Bronchial epithelial cell (primary cell): ENCODE results near the gene THBS2. TPM values are rescaled to one million over a fixed set of nuclear protein-coding genes. Genes with fewer than 3 reads are reported as not detected.

Experiments used
- DNase-seq: peaks from one replicate; pipeline ENCODE4 v3.0.0-alpha.2; 2010; ENCODE audit warnings: low read depth
- FAIRE-seq: peaks from 2 replicates; lab custom pipeline; 2011; peaks lifted over from hg19 to GRCh38; lab: Jason Lieb, UNC
- H3K27me3 ChIP-seq: 2 replicates; pipeline ENCODE4 v1.5.1; 2011; ENCODE audit warnings: low read length; ENCODE audit not compliant: control insufficient read depth, insufficient read depth
- H3K36me3 ChIP-seq: 2 replicates; pipeline ENCODE4 v1.5.1; 2011; ENCODE audit warnings: low read length; ENCODE audit not compliant: control insufficient read depth, insufficient read depth
- H3K4me3 ChIP-seq: 2 replicates; pipeline ENCODE4 v1.5.1; 2011; ENCODE audit warnings: mild to moderate bottlenecking, low read depth, low read length, control low read depth
- total RNA-seq: library from RNA; depleted of rRNA; stranded (reverse); fragments of >200 nt; gene quantifications from 2 replicates; pipeline ENCODE4 v1.2.1, GENCODE V29; 2014
- TF ChIP-seq, protein P1 (sequence below): IDR thresholded peaks from 2 replicates; pipeline ENCODE4 v1.5.1; 2011; ENCODE audit warnings: mild to moderate bottlenecking, moderate library complexity, low read length, control low read depth, inconsistent platforms; ENCODE audit not compliant: insufficient read depth, severe bottlenecking

Gene THBS2
- total RNA-seq, 1 donor from 2014 or later, result 8.7 TPM

DNA sequence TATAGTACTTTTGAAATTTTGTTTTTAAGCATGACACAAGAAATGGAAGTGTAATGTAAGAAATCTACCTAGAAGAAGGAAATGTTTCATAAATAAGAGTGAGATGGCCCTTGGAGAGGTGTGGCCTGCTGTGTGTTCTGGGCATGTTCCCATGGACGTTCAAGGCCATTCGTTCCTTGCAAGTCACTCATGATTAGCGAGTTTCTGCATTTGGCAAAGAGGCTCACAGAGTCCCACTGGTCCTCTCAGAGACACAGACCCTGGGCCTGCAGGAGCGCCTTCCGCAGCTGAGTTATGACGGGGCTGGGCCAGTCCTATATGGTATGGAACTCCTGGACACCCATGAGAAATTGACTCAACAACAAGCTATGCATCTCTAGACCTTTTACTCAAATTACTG, 7.2 kb downstream of the THBS2 start:
- DNase-seq (no peak), FAIRE-seq (no peak)
- TF ChIP-seq, protein P1, sequence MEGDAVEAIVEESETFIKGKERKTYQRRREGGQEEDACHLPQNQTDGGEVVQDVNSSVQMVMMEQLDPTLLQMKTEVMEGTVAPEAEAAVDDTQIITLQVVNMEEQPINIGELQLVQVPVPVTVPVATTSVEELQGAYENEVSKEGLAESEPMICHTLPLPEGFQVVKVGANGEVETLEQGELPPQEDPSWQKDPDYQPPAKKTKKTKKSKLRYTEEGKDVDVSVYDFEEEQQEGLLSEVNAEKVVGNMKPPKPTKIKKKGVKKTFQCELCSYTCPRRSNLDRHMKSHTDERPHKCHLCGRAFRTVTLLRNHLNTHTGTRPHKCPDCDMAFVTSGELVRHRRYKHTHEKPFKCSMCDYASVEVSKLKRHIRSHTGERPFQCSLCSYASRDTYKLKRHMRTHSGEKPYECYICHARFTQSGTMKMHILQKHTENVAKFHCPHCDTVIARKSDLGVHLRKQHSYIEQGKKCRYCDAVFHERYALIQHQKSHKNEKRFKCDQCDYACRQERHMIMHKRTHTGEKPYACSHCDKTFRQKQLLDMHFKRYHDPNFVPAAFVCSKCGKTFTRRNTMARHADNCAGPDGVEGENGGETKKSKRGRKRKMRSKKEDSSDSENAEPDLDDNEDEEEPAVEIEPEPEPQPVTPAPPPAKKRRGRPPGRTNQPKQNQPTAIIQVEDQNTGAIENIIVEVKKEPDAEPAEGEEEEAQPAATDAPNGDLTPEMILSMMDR, result no peak
- Histone ChIP-seq H3K4me3 (no peak overlapping the region), H3K36me3 (no peaks in the 10 kb centered on the region), H3K27me3 (no peaks in the 10 kb centered on the region)

DNA sequence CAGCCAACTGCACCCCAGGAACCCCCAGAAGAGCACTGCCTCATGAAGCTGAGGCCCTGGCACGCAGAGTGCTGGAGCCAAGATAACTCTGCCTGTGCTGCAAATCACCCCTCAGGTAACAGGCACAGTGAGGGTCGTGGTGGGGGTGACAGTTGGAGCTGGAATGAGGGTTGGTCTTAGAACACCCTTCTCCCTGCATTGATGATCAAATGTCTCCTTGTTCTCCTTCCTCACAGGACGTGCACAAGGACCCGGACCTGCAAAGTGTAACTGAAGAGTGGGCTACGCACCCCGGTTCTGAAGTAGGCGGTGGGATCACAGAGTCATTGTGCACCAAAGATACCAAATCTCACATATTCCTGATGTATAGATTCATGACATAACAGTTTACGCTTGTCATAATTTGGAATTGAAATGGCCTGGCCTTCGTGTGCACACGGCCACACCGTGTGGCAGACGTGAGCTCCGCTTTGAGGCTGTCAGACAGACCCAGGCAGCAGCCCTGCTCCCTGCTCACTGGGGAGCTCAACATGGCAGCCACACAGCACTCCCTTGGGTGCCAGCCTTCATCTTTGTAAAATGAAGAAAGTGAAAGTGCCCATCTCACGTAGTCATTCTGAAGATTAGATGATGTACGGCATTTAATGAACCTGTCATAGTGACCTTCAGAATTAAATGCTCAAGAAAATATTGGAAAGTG, 8.8 kb downstream of the THBS2 start:
- Histone ChIP-seq H3K36me3 (no peaks in the 10 kb centered on the region), H3K4me3 (no peak overlapping the region), H3K27me3 (no peaks in the 10 kb centered on the region)
- FAIRE-seq, result no peak
- no peak for DNase-seq
- TF ChIP-seq, protein P1, result no peak

DNA sequence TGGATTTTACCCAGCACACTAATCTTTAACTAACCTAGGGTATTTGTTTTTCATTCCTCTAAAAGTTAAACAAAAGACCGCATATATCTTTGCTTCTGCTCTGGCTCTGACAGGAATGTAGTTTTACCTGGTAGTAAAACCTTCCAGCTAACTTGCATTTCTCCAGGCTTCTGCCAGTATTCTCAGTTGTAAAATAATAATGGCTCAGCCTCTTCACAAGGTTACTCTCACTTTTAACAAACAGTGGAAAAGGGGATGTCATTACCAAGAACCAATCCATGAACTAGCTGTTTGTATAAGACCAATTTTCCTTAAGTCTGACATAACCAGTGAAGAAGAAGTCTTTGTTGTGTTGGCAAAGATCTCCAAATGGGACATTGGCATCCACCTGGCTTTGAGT, 10.0 kb downstream of the THBS2 start:
- Histone ChIP-seq H3K36me3 (peaks cover 1% of the 10 kb centered on the region), H3K27me3 (no peaks in the 10 kb centered on the region), H3K4me3 (no peak overlapping the region)
- FAIRE-seq (no peak), DNase-seq (no peak)
- TF ChIP-seq, protein P1, result no peak

DNA sequence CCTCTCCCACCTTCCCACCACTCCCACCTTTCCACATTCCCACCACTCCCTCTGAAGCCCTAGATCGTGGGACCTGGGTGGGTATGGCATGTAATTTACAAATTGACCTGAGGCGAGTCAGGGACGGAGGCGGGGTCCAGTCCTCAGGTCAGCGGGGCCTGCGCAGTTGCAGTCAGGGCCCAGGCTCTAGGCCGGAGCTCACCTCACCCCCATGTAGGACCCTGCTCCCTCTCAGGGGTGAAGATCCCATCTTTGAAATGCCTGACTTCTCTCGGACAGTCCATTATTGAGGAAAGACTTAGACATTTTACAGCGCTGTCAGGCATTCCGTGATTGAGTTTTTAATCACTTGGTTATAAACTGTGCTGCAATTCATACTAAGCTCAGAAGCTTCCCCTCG, 10.5 kb downstream of the THBS2 start:
- Histone ChIP-seq H3K27me3 (no peaks in the 10 kb centered on the region), H3K36me3 (peaks cover 1% of the 10 kb centered on the region), H3K4me3 (no peak overlapping the region)
- FAIRE-seq (no peak), DNase-seq (no peak)
- TF ChIP-seq, protein P1, result no peak

DNA sequence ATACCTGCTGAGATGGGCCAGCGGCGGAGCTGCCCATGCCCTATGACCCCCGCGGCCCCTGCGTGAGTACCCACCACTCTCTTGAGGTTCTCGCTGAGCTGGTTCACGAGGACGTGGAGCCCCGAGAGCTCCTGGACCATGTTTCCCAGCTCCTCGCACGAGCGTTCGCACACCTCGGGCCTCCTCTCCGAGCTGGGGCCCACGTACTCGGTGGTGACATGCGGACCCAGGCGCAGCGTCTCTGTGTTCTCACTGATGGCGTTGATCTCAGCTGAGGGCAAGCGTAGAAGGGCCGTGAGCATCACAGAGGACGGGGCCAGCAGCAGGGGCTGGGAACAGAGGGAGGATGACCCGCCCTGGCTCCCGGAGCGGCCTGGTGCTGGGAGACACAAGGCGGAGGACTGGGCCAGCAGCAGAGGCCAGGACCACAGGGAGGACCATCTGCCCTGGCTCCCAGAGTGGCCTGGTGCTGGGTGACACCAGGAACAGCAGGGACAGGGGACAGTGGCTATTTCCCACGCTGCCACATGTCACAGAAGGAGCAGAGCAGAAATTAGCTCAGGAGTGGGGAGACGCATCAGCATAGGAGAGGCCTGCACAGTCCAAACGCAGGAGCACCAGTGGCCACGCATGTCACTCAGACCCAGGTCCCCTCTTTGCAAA, 11.8 kb downstream of the THBS2 start:
- Histone ChIP-seq H3K27me3 (no peaks in the 10 kb centered on the region), H3K4me3 (no peak overlapping the region), H3K36me3 (peaks cover 1% of the 10 kb centered on the region)
- TF ChIP-seq, protein P1, result no peak
- DNase-seq (no peak), FAIRE-seq (no peak)
